Panc1 (cell line): ENCODE results near the gene PRKG1.

Experiments used
- CTCF ChIP-seq: fragments of 450-650 bp; IDR thresholded peaks from 2 replicates; pipeline ENCODE4 v1.5.1; 2017; ENCODE audit warnings: mild to moderate bottlenecking
- POLR2AphosphoS5 ChIP-seq: IDR thresholded peaks from 2 replicates; pipeline ENCODE4 v1.6.1; 2012; ENCODE audit warnings: mild to moderate bottlenecking, low read depth, low read length, moderate library complexity

- no peak for TF ChIP-seq CTCF
- no peak for TF ChIP-seq POLR2AphosphoS5
Measured at GRCh38 chr10:51667678-51668335, 593.5 kb downstream of the PRKG1 start.
